HepG2 (cell line): ENCODE results near the gene GSK3B. TPM values are rescaled to one million over a fixed set of nuclear protein-coding genes. Genes with fewer than 3 reads are reported as not detected.

Experiments used
- BCL3 ChIP-seq: sonication (generic); formaldehyde crosslinking; IDR thresholded peaks from 2 replicates; pipeline ENCODE4 v1.5.1; 2020; ENCODE audit warnings: mild to moderate bottlenecking, missing genetic modification reagents, moderate library complexity
- CBX1 ChIP-seq: IDR thresholded peaks from one replicate; pipeline ENCODE4 v1.6.1; 2016; ENCODE audit warnings: antibody characterized with exemption, low read depth
- CHCHD3 ChIP-seq: sonication (generic); formaldehyde crosslinking; IDR thresholded peaks from 2 replicates; pipeline ENCODE4 v1.8.0; 2022; ENCODE audit warnings: mild to moderate bottlenecking, missing genetic modification reagents, moderate library complexity
- FOXA3 ChIP-seq: IDR thresholded peaks from 2 replicates; pipeline ENCODE4 v1.6.1; 2016; ENCODE audit warnings: missing genetic modification reagents, missing compliant biosample characterization
- GFI1 ChIP-seq: sonication (generic); formaldehyde crosslinking; IDR thresholded peaks from 2 replicates; pipeline ENCODE4 v1.5.0; 2020; ENCODE audit warnings: missing genetic modification reagents, mild to moderate bottlenecking, borderline replicate concordance
- HOXA9 ChIP-seq: sonication (generic); formaldehyde crosslinking; IDR thresholded peaks from 2 replicates; pipeline ENCODE4 v1.8.1; 2022; ENCODE audit warnings: missing genetic modification reagents, mild to moderate bottlenecking, moderate library complexity, borderline replicate concordance
- IKZF5 ChIP-seq: IDR thresholded peaks from 2 replicates; pipeline ENCODE4 v1.6.1; 2018; ENCODE audit warnings: missing genetic modification reagents, mild to moderate bottlenecking, missing compliant biosample characterization
- KDM6A ChIP-seq: IDR thresholded peaks from 2 replicates; pipeline ENCODE4 v1.6.1; 2016; ENCODE audit warnings: low read depth
- KLF16 ChIP-seq, 2 experiments: sonication (generic) in 1 of 2; formaldehyde crosslinking in 1 of 2; IDR thresholded peaks; 2 replicates each; pipeline versions ENCODE4 v1.6.1 to v1.8.0; 2016 to 2023; ENCODE audit warnings: missing genetic modification reagents in 2 of 2, missing compliant biosample characterization in 1 of 2
- MEIS1 ChIP-seq: sonication (generic); formaldehyde crosslinking; IDR thresholded peaks from 2 replicates; pipeline ENCODE4 v1.9.0; 2021; ENCODE audit warnings: mild to moderate bottlenecking, missing genetic modification reagents, moderate library complexity, borderline replicate concordance
- MXI1 ChIP-seq: IDR thresholded peaks from 3 replicates; pipeline ENCODE4 v1.6.1; 2012; ENCODE audit warnings: low read depth, low read length, inconsistent platforms, borderline replicate concordance
- PCBP1 ChIP-seq: fragments of 200-400 bp; formaldehyde crosslinking; IDR thresholded peaks from 2 replicates; pipeline ENCODE4 v1.6.1; 2017; ENCODE audit warnings: mild to moderate bottlenecking, low read depth, low read length, borderline replicate concordance
- PHF8 ChIP-seq: sonication (generic); formaldehyde crosslinking; IDR thresholded peaks from 2 replicates; pipeline ENCODE4 v1.5.0; 2020; ENCODE audit warnings: missing genetic modification reagents
- POGZ ChIP-seq: sonication (generic); formaldehyde crosslinking; IDR thresholded peaks from 2 replicates; pipeline ENCODE4 v1.4.0; 2020; ENCODE audit warnings: mild to moderate bottlenecking, missing genetic modification reagents
- RORA ChIP-seq: sonication (generic); formaldehyde crosslinking; IDR thresholded peaks from 2 replicates; pipeline ENCODE4 v1.5.0; 2020; ENCODE audit warnings: mild to moderate bottlenecking, missing genetic modification reagents, moderate library complexity
- RXRB ChIP-seq: IDR thresholded peaks from 2 replicates; pipeline ENCODE4 v1.6.1; 2016; ENCODE audit warnings: borderline replicate concordance, missing genetic modification reagents, missing compliant biosample characterization
- SALL1 ChIP-seq: sonication (generic); formaldehyde crosslinking; IDR thresholded peaks from 2 replicates; pipeline ENCODE4 v1.8.0; 2022; ENCODE audit warnings: mild to moderate bottlenecking, missing genetic modification reagents
- SNRNP70 ChIP-seq: fragments of 200-400 bp; formaldehyde crosslinking; IDR thresholded peaks from 2 replicates; pipeline ENCODE4 v1.6.1; 2017; ENCODE audit warnings: mild to moderate bottlenecking, low read depth, low read length, moderate library complexity
- SOX5 ChIP-seq: IDR thresholded peaks from 2 replicates; pipeline ENCODE4 v1.6.1; 2016; ENCODE audit warnings: borderline replicate concordance
- TBX2 ChIP-seq: sonication (generic); formaldehyde crosslinking; IDR thresholded peaks from 2 replicates; pipeline ENCODE4 v1.5.0; 2020; ENCODE audit warnings: missing genetic modification reagents, mild to moderate bottlenecking, borderline replicate concordance
- YEATS2 ChIP-seq: sonication (generic); formaldehyde crosslinking; IDR thresholded peaks from 2 replicates; pipeline ENCODE4 v1.4.0; 2020; ENCODE audit warnings: missing genetic modification reagents, borderline replicate concordance
- ZNF10 ChIP-seq: sonication (generic); formaldehyde crosslinking; IDR thresholded peaks from 2 replicates; pipeline ENCODE4 v1.4.0; 2020; ENCODE audit warnings: mild to moderate bottlenecking, low read depth, missing genetic modification reagents, borderline replicate concordance
- ZNF180 ChIP-seq: sonication (generic); formaldehyde crosslinking; IDR thresholded peaks from 2 replicates; pipeline ENCODE4 v1.4.0; 2020; ENCODE audit warnings: low read depth, missing genetic modification reagents, borderline replicate concordance
- ZNF563 ChIP-seq: sonication (generic); formaldehyde crosslinking; IDR thresholded peaks from 2 replicates; pipeline ENCODE4 v1.8.0; 2022; ENCODE audit warnings: mild to moderate bottlenecking, moderate library complexity, missing genetic modification reagents
- ZNF782 ChIP-seq: sonication (generic); formaldehyde crosslinking; IDR thresholded peaks from 2 replicates; pipeline ENCODE4 v1.4.0; 2020; ENCODE audit warnings: missing genetic modification reagents, mild to moderate bottlenecking, borderline replicate concordance
- ZSCAN25 ChIP-seq: sonication (generic); formaldehyde crosslinking; IDR thresholded peaks from 2 replicates; pipeline ENCODE4 v1.8.0; 2022; ENCODE audit warnings: mild to moderate bottlenecking, missing genetic modification reagents
- polyA plus RNA-seq, 8 experiments: library from polyadenylated mRNA; depleted of rRNA in 3 of 8; stranded (reverse) in 7 of 8; unstranded in 1 of 8; fragments of >200 nt; fragmentation: Illumina TruSeq in 4 of 8; extraction: Trizol in 4 of 8; gene quantifications; 2 replicates each; pipeline versions ENCODE4 v1.2.1 to v1.2.3, GENCODE V29; 2011 to 2016; ENCODE audit warnings: low read depth in 4 of 8, missing spikeins in 1 of 8, mixed read lengths in 1 of 8; ENCODE audit not compliant: insufficient read depth in 1 of 8
- total RNA-seq, 5 experiments: library from RNA; depleted of rRNA; stranded (reverse); fragments of >200 nt; fragmentation: Illumina TruSeq; extraction: Trizol; gene quantifications; 2 replicates each; pipeline ENCODE4 v1.2.3, GENCODE V29; 2016; ENCODE audit warnings: low read depth in 1 of 5

Gene GSK3B
- total and polyA plus RNA-seq, 2 of the 13 experiments (the other 11 are each of a cell fraction or from before 2014, with no cell fraction given): 22.3 to 30.1 TPM

- peak; percentile 48 for TF ChIP-seq IKZF5 (CRISPR knock-in tag)
- peak; percentile 38; the same call in 1 of the 2 replicates for TF ChIP-seq HOXA9
- TF ChIP-seq KLF16 (CRISPR knock-in tag; IDR thresholded peaks at IDR 0.05): peak in 1 of 2 experiments; percentile 18; a peak in 1 of 4 replicates
- peak; percentile 47; the same call in 1 of the 3 replicates for TF ChIP-seq MXI1
- peak; percentile 26; the same call in 1 of the 2 replicates for TF ChIP-seq MEIS1 (CRISPR knock-in tag)
- TF ChIP-seq GFI1: no peak
- TF ChIP-seq BCL3 (CRISPR knock-in tag): no peak; the same call in 1 of the 2 replicates
- TF ChIP-seq RORA (CRISPR knock-in tag): no peak
- TF ChIP-seq PHF8 (CRISPR knock-in tag): peak; percentile 87
- no peak for TF ChIP-seq FOXA3
- TF ChIP-seq ZNF10 (CRISPR knock-in tag): no peak
- peak; percentile 91 for TF ChIP-seq PCBP1
- no peak for TF ChIP-seq KDM6A (CRISPR knock-in tag)
- TF ChIP-seq SALL1 (CRISPR knock-in tag): peak; percentile 69
- peak; percentile 50; the same call in 1 of the 2 replicates for TF ChIP-seq ZSCAN25 (CRISPR knock-in tag)
- TF ChIP-seq CBX1: no peak
- no peak for TF ChIP-seq ZNF782 (CRISPR knock-in tag)
- TF ChIP-seq SNRNP70: peak; percentile 95
- TF ChIP-seq ZNF180 (CRISPR knock-in tag): no peak
- TF ChIP-seq TBX2: 0 out of 2 replicates have a peak, but pooled peaks have one; percentile 24
- no peak for TF ChIP-seq CHCHD3 (CRISPR knock-in tag)
- peak; percentile 85 for TF ChIP-seq YEATS2 (CRISPR knock-in tag)
- TF ChIP-seq POGZ (CRISPR knock-in tag): peak; percentile 26; the same call in 1 of the 2 replicates
- peak; percentile 65 for TF ChIP-seq ZNF563 (CRISPR knock-in tag)
- TF ChIP-seq SOX5: 0 out of 2 replicates have a peak, but pooled peaks have one; percentile 5
- TF ChIP-seq RXRB (CRISPR knock-in tag): 0 out of 2 replicates have a peak, but pooled peaks have one; percentile 37
Measured at GRCh38 chr3:120093911-120094775, at the start of gene GSK3B (continued).
